ENCODE data around the gene ACP2.

DNA sequence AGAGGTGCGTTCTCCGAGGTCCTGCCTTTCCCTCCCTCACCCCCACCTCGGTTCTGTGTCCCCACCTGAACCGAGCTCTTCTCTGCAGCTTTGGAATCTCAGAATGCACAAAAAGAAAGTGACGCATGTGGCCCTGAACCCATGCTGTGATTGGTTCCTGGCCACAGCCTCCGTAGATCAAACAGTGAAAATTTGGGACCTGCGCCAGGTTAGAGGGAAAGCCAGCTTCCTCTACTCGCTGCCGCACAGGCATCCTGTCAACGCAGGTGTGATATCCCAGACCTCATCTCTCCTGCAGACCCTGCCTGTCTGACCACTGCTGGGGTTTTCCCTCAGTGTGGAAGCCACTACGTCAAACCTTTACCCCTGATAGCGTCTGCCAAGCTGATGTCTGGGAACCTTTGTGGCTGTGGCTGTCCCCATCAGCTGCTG lies 13.9 kb downstream of the ACP2 start:
- TF ChIP-seq, protein P1, sequence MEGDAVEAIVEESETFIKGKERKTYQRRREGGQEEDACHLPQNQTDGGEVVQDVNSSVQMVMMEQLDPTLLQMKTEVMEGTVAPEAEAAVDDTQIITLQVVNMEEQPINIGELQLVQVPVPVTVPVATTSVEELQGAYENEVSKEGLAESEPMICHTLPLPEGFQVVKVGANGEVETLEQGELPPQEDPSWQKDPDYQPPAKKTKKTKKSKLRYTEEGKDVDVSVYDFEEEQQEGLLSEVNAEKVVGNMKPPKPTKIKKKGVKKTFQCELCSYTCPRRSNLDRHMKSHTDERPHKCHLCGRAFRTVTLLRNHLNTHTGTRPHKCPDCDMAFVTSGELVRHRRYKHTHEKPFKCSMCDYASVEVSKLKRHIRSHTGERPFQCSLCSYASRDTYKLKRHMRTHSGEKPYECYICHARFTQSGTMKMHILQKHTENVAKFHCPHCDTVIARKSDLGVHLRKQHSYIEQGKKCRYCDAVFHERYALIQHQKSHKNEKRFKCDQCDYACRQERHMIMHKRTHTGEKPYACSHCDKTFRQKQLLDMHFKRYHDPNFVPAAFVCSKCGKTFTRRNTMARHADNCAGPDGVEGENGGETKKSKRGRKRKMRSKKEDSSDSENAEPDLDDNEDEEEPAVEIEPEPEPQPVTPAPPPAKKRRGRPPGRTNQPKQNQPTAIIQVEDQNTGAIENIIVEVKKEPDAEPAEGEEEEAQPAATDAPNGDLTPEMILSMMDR (IDR thresholded peaks at IDR 0.05; ENCODE audit: low read depth, low read length) = no peak
- no peak for TF ChIP-seq MYC (IDR thresholded peaks at IDR 0.05; ENCODE audit: low read depth, low read length)

Measured in NB4 (cell line).